HG02884 (cell line): ENCODE results near the gene TMEFF1.

ENCODE experiments used
- ATAC-seq: cut with Tn5 transposase; IDR thresholded peaks from one replicate; pipeline ENCODE4 v1.9.1; 2021; ENCODE audit warnings: mild to moderate bottlenecking, moderate library complexity; ENCODE audit not compliant: unreplicated experiment

TMEFF1 gene

GRCh38 chr9:100567856-100568255 is 94.9 kb downstream of the TMEFF1 start:
- no peak for ATAC-seq

GRCh38 chr9:100573655-100574260 is 100.8 kb downstream of the TMEFF1 start:
- no peak for ATAC-seq

DNA sequence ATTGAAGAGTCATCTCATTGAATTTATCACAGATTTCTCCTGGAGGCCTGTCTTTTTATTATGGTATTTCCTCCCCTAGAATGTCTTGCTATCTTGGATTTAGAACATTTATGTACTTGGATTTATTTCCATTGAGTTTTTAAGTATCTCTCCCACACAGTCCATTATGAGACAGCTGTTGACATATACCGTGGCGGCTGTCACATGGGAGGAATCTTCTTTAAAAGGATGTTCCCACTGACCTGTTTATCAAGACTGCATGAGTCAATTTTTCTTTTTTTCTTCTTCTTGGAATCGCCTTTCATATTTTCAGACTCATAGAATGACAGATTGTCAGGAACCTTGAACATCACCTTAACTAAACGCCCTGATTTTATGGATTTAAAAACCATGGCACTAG is 102.1 kb downstream of the TMEFF1 start:
- no peak for ATAC-seq

DNA sequence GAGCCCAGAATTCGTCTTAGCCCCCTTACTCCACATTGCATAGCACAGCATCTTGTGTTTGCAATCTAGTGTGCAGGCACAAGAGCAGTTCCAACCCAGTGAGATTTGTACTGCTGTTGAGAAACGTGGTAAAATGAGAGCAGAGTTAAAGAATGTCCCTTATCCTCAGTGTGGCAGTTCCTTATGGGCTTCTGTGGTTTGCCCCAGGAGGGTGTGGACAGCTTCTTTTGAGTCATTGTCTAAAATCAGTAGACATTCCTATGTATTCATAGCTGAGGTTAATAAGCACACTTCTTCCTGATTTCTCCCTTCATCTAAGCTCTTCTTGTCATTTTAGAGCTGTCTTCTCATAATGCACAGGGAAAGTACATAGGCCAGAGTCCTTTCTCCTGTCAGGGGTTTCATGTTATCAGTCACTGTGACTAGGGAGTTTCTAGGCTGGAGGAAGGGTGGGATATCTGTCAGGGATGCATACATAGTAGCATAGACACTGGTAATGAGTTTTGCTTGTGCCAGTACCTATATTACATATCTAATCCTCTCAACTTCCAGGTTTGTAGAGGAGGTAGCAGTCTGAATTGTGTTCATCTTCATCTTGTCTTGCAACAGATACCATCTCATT is 102.9 kb downstream of the TMEFF1 start:
- no peak for ATAC-seq

GRCh38 chr9:100577776-100578448 is 105.0 kb downstream of the TMEFF1 start, which contains the start of gene CAVIN4:
TSS of gene CAVIN4 (plus strand) at chr9:100578079. CDS start at chr9:100578144, 65 bp downstream.
- ATAC-seq = no peak

DNA sequence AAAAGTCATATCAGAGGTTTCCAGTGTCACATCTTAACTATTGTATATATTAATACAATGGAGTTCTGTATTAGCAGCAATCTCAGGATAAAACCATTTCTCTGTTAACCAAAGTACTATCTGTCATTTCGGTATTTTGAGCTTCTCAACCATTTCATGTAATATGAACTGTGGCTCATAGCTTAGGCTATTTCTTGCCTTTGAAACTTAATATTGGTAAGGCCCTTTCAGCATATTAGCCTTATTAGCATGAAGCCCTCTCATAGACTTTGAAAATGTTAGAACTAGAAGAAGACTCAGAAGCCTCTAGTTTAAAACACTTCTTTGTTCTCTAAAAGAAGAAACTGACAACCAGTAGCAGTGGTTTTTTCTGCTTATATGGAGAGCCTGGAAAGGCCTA is 105.7 kb downstream of the TMEFF1 start:
- ATAC-seq = no peak

- no peak for ATAC-seq
These were observed 106.7 kb downstream of the TMEFF1 start for GRCh38 chr9:100579665-100580064.

- ATAC-seq = no peak
These were observed 107.3 kb downstream of the TMEFF1 start for GRCh38 chr9:100580257-100580656.

DNA sequence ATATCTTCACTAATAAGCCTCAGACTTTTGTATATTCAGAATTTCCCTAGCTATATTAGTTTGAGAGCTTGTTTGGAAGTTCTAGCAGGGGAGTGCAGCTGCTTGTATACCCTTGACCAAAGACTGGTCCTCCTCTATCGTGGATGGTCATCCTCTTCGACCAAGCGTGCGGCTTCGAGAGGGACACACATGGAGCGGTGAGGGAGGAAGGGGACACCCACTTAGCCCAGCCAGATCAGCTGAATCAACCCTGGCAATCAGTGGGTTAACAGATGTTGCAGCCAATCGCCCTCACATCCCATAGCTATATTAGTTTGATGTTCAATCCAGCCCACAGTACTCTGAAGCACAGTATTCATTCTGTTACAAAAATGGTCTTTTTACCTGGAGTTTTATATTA is 108.1 kb downstream of the TMEFF1 start:
- ATAC-seq = no peak

DNA sequence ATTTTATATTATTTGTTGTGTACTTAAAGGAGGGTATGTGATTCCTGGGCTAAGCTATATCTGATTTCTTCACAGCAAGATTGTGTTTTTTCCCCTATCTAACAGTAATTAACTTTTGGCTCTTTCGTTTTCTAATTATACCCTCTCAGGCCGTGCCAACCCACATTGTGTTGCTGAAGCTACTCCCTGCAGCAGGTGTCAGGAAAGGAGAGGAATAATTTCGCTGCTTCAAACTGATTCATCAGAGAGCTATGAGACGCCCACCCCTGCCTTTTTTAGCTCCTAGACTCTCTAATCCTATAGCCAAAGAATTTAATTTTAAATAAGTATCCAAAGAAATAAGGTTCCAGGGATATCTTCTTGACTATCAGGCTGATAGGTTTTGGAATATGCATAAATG is 108.7 kb downstream of the TMEFF1 start:
- ATAC-seq = no peak

DNA sequence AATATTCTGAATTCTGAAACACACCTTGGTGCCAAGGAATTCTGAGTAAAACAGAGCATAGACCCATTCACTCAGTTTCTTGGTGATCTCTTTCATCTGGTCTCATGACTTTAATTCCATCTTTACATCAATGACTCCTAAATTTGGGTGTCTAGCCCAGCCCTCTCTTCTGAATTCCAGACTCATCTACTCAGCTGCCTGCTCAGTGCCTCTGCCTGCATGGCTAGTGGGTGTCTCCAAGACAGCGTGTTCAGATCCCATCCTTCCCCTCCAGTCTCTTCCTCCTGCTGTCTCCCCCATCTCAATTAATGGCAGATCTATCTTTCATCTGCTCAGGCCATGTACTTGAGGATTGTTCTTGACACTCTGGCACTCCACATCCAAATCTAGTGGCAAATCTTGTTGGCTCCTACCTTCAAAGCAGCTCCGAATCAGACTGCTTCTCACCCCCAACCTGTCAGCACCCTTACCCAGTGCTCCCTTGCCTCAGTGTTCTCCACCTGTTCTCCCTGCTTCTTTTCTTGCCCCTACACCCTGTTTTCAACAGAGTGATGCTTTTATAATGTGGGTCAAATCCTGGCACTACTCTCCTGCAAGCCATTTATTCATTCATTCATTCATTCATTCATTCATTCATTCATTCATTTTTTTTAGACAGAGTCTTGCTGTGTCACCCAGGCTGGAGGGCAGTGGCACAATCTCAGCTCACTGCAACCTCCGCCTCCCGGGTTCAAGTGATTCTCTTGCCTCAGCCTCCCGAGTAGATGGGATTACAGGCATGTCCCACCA is 110.3 kb downstream of the TMEFF1 start:
- ATAC-seq = no peak

GRCh38 chr9:100584951-100585350 is 112.0 kb downstream of the TMEFF1 start:
- ATAC-seq = no peak

DNA sequence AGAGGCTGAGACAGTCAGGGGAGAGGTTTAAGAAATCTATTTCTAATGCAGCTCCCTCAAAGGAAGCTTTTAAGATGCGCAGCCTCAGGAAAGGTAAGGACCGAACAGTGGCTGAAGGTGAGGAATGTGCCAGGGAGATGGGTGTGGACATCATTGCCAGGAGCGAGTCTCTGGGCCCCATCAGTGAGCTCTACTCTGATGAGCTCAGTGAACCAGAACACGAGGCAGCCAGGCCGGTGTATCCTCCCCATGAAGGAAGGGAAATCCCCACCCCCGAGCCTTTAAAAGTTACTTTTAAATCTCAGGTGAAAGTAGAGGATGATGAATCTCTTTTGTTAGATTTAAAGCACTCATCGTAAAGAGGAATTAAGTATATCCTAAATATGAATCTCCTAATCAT is 113.1 kb downstream of the TMEFF1 start:
- no peak for ATAC-seq

DNA sequence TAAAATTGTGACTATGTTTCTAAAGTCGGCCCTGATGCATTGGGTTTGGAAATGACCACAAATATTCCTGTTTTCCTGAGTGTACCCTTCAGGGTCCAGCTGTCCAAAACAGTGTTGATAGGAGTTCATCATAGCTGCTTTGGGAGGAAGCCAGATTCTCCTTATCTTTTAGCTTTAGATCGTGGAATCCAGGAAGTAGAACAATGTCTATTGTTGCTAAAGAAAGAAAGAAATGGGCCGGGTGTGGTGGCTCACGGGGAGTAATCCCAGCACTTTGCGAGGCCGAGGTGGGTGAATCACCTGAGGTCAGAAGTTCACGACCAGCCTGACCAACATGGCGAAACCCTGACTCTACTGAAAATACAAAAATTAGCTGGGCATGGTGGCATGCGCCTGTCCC is 114.4 kb downstream of the TMEFF1 start:
- ATAC-seq = no peak

- ATAC-seq = no peak
These were observed 116.6 kb downstream of the TMEFF1 start for GRCh38 chr9:100589582-100589981.

- no peak for ATAC-seq
These were observed 117.5 kb downstream of the TMEFF1 start for GRCh38 chr9:100590481-100590880.

- no peak for ATAC-seq
These were observed 118.2 kb downstream of the TMEFF1 start for GRCh38 chr9:100591139-100591538.

DNA sequence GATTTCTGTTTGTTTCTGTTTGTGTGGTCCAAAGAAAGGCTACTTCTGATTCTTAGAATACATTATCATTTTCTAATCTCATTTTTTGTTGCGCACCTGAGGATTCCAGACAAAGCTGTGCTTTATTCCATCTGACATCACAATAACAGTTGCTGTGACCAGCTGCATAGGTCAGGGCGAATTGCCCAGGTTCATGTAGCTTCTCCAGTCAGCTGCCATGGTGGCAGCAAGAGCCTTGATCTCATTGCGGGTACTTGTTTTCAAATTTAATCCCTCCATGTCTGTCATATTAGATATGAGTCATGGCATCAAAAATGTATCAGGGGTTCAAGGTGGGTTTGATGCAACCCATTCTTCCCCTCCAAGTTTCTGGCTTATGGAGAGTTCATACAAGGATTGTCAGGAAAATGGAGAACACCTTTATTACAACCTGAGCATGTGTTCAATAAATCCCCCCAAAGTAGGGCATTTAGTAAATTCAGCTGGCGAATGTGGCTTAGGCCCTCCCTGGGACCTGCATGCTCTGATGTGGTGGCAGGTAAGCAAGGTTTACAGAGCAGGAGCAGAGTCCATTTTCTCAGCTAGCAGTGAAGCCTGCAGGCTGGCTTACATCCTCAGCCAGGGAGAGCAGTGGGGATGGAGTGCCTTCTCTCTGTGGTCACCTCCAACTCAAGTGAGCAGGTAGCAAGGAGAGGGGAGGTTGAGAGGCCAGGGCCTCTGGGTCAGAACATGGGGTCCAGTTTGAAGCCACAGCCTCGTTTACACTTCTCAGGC is 118.9 kb downstream of the TMEFF1 start:
- no peak for ATAC-seq

DNA sequence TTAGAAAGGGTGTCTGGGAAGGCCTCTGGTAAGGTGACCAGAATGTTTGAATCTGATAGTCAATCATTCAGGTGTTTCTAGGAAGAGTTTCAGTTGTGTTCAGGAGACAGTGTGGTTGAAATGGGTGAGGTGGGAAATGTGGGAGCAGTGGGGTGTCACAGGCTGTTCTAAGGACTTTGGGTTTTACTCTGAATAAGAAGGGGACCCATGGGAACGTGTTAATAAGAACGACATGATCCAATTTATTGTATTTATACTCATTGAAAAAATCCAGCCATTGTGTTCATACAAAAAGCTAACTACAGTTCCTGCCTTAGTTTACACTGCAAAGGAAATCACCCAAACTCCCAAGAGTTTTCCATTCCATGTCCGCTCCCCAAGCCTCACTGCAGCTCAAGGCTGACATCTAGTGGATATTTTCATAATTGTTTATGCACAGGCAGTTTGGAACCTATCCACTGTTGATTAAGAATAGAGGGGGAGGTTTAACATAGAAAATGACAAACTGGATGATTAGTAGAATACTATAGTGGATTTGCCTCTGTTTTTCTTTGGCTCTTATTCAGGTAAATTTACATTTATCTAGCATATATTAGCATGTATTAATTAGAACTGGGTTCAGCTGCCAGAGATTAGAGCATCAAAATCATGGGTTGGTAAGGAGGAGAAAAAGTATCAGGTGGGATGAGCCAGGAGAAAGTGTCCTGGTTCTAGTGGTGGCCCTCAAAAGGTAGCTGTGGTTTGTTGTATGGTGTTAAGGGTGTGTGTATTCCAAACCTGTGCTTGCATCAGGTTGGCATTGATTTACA is 122.6 kb downstream of the TMEFF1 start:
- ATAC-seq = no peak

GRCh38 chr9:100597236-100597635 is 124.3 kb downstream of the TMEFF1 start:
- ATAC-seq = no peak
